Glutamatergic neuron (in vitro differentiated cells): ENCODE measurements around the gene SYNM. TPM values are rescaled to one million over a fixed set of nuclear protein-coding genes. Genes with fewer than 3 reads are reported as not detected.

Experiments used
- DNase-seq: peaks from one replicate; pipeline ENCODE4 v3.0.0; 2022
- H3K27ac Mint-ChIP-seq: one replicate; pipeline ENCODE4 v1.8.0; 2020; ENCODE audit warnings: mild to moderate bottlenecking, mixed read lengths, inconsistent platforms; ENCODE audit not compliant: unreplicated experiment
- H3K27me3 Mint-ChIP-seq: one replicate; pipeline ENCODE4 v1.8.0; 2020; ENCODE audit warnings: mild to moderate bottlenecking, moderate library complexity, mixed read lengths, inconsistent platforms; ENCODE audit not compliant: unreplicated experiment
- H3K36me3 Mint-ChIP-seq: one replicate; pipeline ENCODE4 v1.8.0; 2020; ENCODE audit warnings: mild to moderate bottlenecking, mixed read lengths, inconsistent platforms; ENCODE audit not compliant: unreplicated experiment
- H3K4me1 Mint-ChIP-seq: one replicate; pipeline ENCODE4 v1.8.0; 2020; ENCODE audit warnings: mild to moderate bottlenecking, low read depth, mixed read lengths, inconsistent platforms; ENCODE audit not compliant: unreplicated experiment
- H3K4me3 Mint-ChIP-seq: one replicate; pipeline ENCODE4 v1.8.0; 2020; ENCODE audit warnings: mild to moderate bottlenecking, mixed read lengths, inconsistent platforms; ENCODE audit not compliant: unreplicated experiment
- H3K9me3 Mint-ChIP-seq: one replicate; pipeline ENCODE4 v1.8.0; 2020; ENCODE audit warnings: mild to moderate bottlenecking, moderate library complexity, mixed read lengths, inconsistent platforms; ENCODE audit not compliant: unreplicated experiment
- CTCF ChIP-seq: fragments of 200-600 bp; sonication (generic); IDR thresholded peaks from one replicate; pipeline ENCODE4 v1.5.0; 2021; ENCODE audit not compliant: partially characterized antibody, unreplicated experiment
- total RNA-seq: library from RNA; stranded (reverse); fragmentation: NEBNext Ultra II Directional; extraction: Animal tissue kit (Norgen Biotek cat#: 25700); gene quantifications from one replicate; pipeline ENCODE4 v1.2.1, GENCODE V29; 2021; ENCODE audit not compliant: unreplicated experiment

Gene SYNM
- total RNA-seq, 1 donor from 2014 or later = 4.8 TPM

- TF ChIP-seq CTCF = no peak
- Mint-ChIP-seq H3K36me3 (peaks cover 2% of the 10 kb centered on the region), H3K4me3 (no peak overlapping the region), H3K27ac (no peak overlapping the region), H3K4me1 (peaks cover 18% of the 10 kb centered on the region), H3K27me3 (peaks cover 5% of the 10 kb centered on the region), H3K9me3 (peaks cover 3% of the 10 kb centered on the region)
- DNase-seq = no peak
These were observed 19.8 kb downstream of the SYNM start for GRCh38 chr15:99124641-99125040.

DNA sequence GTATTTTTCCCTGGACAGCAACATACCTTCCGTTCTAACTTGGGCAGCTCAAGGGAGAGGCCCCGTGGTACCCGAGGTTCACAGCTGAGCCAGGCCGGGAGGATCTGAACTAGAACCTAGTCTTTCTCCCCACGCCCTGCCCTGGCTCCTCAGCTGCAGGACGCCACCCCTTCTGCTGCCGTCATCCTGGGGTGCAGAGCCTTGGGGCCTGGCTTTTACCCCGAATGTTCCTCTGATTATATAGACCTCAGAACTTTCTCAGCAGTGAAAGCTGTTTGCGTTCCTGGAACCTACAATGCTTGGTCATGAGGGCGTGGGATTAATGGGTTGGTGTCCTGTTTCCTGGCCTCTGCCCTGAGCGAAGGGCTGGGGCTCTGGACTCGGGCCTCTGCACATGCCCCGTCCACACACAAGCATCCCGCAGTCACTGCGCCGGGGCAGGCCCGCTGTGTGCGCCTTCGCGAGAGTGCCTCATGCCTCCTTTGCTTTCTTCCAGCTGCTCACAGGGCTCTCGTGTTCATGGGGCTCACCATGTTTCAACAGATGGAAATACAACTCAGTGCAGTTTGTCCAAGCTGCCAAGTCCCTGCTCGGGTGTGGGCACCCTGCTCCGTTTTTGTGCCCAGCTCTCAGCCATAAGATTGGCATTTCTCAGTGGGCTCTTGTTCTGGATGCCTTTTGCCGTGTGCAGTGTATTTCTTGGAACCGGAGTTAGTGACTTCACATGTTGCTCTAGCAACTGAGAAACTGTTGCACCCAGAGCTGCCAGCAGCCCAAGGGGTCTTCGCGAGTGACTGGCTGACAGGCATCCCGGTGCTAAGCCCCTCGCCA lies 20.4 kb downstream of the SYNM start:
- Mint-ChIP-seq H3K36me3 (peaks cover 8% of the 10 kb centered on the region), H3K4me1 (peaks cover 25% of the 10 kb centered on the region), H3K27ac (no peak overlapping the region)

GRCh38 chr15:99126131-99126588 lies 21.3 kb downstream of the SYNM start:
- DNase-seq = no peak
- Mint-ChIP-seq H3K36me3 (peaks cover 15% of the 10 kb centered on the region), H3K27me3 (peaks cover 5% of the 10 kb centered on the region), H3K27ac (no peak overlapping the region), H3K9me3 (peaks cover 5% of the 10 kb centered on the region), H3K4me3 (no peak overlapping the region), H3K4me1 (peaks cover 27% of the 10 kb centered on the region)
- no peak for TF ChIP-seq CTCF

More for the DNA sequence above, 20.4 kb downstream of the SYNM start:
- TF ChIP-seq CTCF = no peak
- Mint-ChIP-seq H3K4me3 (no peak overlapping the region), H3K9me3 (peaks cover 5% of the 10 kb centered on the region), H3K27me3 (peaks cover 6% of the 10 kb centered on the region)
- DNase-seq = no peak

DNA sequence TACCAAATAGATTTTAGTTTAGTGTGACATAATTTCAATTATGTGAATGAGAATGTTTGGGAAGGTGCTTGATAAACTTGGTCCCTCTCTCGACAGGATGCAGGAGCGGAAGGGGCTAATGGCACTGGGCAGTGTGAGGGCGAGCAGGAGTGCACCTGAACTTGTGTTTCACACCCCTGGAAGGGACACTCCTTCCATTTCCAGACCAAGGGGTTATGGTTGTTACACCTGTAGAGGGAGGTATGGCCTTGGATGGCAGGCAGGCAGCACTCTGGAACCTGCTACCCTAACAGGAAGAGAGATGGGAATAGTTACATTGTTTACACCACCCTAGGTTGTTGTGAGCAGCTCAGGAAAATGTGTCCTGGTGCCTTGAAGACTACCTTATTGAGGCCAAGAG lies 22.1 kb downstream of the SYNM start:
- H3K4me1 Mint-ChIP-seq = peaks cover 21% of the 10 kb centered on the region
- H3K36me3 Mint-ChIP-seq = peaks cover 15% of the 10 kb centered on the region
- H3K27ac Mint-ChIP-seq = no peak overlapping the region
- TF ChIP-seq CTCF = no peak
- no peak overlapping the region for H3K4me3 Mint-ChIP-seq
- H3K9me3 Mint-ChIP-seq = peaks cover 5% of the 10 kb centered on the region
- DNase-seq = no peak
- peaks cover 5% of the 10 kb centered on the region for H3K27me3 Mint-ChIP-seq

DNA sequence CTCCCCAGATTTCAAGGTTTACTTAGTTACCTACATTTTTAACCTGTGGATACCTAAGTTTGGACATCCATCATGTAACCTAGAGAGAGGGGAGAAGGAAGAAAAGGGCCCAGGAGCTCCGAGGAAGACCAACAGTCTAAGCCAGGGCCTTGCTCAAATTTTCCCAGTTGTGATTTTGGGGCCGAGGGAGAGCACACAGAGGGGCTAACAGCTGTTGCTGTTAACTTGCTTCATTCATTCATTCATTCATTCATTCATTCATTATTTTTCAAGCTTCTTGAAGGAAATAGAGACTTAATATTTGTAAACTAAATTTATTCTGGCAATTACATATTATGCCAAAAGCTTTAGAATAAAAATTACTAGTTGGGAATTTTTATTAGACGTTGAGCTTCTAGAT lies 22.9 kb downstream of the SYNM start:
- peaks cover 15% of the 10 kb centered on the region for H3K36me3 Mint-ChIP-seq
- no peak for TF ChIP-seq CTCF
- DNase-seq = no peak
- peaks cover 9% of the 10 kb centered on the region for H3K9me3 Mint-ChIP-seq
- H3K4me3 Mint-ChIP-seq = no peak overlapping the region
- no peak overlapping the region for H3K27ac Mint-ChIP-seq
- peaks cover 5% of the 10 kb centered on the region for H3K27me3 Mint-ChIP-seq
- peaks cover 21% of the 10 kb centered on the region for H3K4me1 Mint-ChIP-seq
